GM19372 (cell line): ENCODE results near the gene PDCD11.

ENCODE experiments used
- ATAC-seq: cut with Tn5 transposase; IDR thresholded peaks from one replicate; pipeline ENCODE4 v1.9.1; 2021; ENCODE audit warnings: mild to moderate bottlenecking, low read depth, moderate library complexity; ENCODE audit not compliant: unreplicated experiment

PDCD11 gene

GRCh38 chr10:103448746-103449145 lies 52.3 kb downstream of the PDCD11 start:
- ATAC-seq = no peak

- ATAC-seq = no peak
Observed at GRCh38 chr10:103449208-103450144, 53.0 kb downstream of the PDCD11 start.

- no peak for ATAC-seq
Observed at GRCh38 chr10:103450201-103450695, 53.8 kb downstream of the PDCD11 start.

GRCh38 chr10:103451091-103451813 lies 54.8 kb downstream of the PDCD11 start:
- no peak for ATAC-seq

GRCh38 chr10:103451831-103452505 lies 55.5 kb downstream of the PDCD11 start, which contains the start of gene CALHM2:
Gene CALHM2, minus strand, starts transcription at chr10:103452370. Its CDS starts 2,429 bp downstream, at chr10:103449941.
- no peak for ATAC-seq

GRCh38 chr10:103452506-103453230 lies 56.2 kb downstream of the PDCD11 start:
- no peak for ATAC-seq

GRCh38 chr10:103454026-103454425 lies 57.6 kb downstream of the PDCD11 start:
- ATAC-seq = no peak

- no peak for ATAC-seq
Observed at GRCh38 chr10:103455235-103455634, 58.8 kb downstream of the PDCD11 start.

- ATAC-seq = no peak
Observed at GRCh38 chr10:103456074-103456660, 59.7 kb downstream of the PDCD11 start.

- ATAC-seq = no peak
Observed at GRCh38 chr10:103457176-103457712, 60.8 kb downstream of the PDCD11 start.

GRCh38 chr10:103457896-103458583 lies 61.6 kb downstream of the PDCD11 start:
- no peak for ATAC-seq

- no peak for ATAC-seq
Observed at GRCh38 chr10:103458720-103459119, 62.3 kb downstream of the PDCD11 start, which contains the start of gene CALHM1. Gene CALHM1, minus strand, starts transcription at chr10:103458900. Its CDS starts 149 bp downstream, at chr10:103458751.

GRCh38 chr10:103459615-103460014 lies 63.2 kb downstream of the PDCD11 start:
- no peak for ATAC-seq

- ATAC-seq = no peak
Observed at GRCh38 chr10:103463499-103463898, 67.1 kb downstream of the PDCD11 start.

GRCh38 chr10:103465411-103466179 lies 69.2 kb downstream of the PDCD11 start:
- no peak for ATAC-seq

- no peak for ATAC-seq
Observed at GRCh38 chr10:103466734-103467133, 70.3 kb downstream of the PDCD11 start.

GRCh38 chr10:103467406-103467805 lies 71.0 kb downstream of the PDCD11 start:
- ATAC-seq = no peak

GRCh38 chr10:103469201-103469600 lies 72.8 kb downstream of the PDCD11 start:
- ATAC-seq = no peak
